ENCODE measurements around the gene VANGL2.

The VANGL2 gene

GRCh38 chr1:160415696-160416290 is 15.4 kb downstream of the VANGL2 start:
- Histone ChIP-seq H3K4me1 (ENCODE audit: control insufficient read depth, insufficient read depth, low read length) (peaks cover 5% of the 10 kb centered on the region), H3K4me3 (ENCODE audit: low read length) (no peak overlapping the region), H3K27ac (ENCODE audit: low read length) (no peak overlapping the region), H3K27me3 (ENCODE audit: control insufficient read depth, insufficient read depth, low read length) (no peaks in the 10 kb centered on the region), H3K36me3 (ENCODE audit: control insufficient read depth, insufficient read depth, low read length) (peaks cover 29% of the 10 kb centered on the region), H3K9me3 (ENCODE audit: control insufficient read depth, insufficient read depth, low read length) (no peaks in the 10 kb centered on the region)
- no CpG with 5 or more reads among the region's 29 CpGs for WGBS (ENCODE audit: insufficient coverage, insufficient read length)
- no peak for DNase-seq (ENCODE audit: low read depth, low spot score)

DNA sequence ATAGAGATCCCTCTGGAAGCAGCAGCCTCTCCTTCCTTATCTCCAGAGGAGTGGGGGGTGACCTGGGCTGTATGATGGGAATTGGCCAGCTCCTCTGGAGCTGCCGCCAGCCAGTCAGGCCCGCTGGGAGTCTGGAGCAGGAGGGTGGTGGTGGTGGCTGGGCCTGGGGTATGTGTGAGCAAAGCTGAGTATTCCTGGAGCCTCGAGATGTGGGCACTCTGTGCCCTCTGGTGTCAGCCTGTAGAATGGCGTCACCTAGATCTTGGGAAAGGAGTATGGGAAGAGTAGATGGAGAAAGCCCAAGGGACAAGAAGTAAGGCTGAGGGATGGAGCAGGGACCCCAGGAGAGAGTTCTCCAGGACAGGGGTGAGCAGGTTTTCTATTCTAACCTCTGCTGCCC is 16.0 kb downstream of the VANGL2 start:
- H3K27me3 ChIP-seq (ENCODE audit: control insufficient read depth, insufficient read depth, low read length): no peaks in the 10 kb centered on the region
- WGBS (ENCODE audit: insufficient coverage, insufficient read length): no CpG with 5 or more reads among the region's 4 CpGs
- H3K4me1 ChIP-seq (ENCODE audit: control insufficient read depth, insufficient read depth, low read length): peaks cover 1% of the 10 kb centered on the region; the same call in 1 of the 2 replicates
- DNase-seq (ENCODE audit: low read depth, low spot score): no peak
- no peak overlapping the region for H3K27ac ChIP-seq (ENCODE audit: low read length)
- no peaks in the 10 kb centered on the region for H3K9me3 ChIP-seq (ENCODE audit: control insufficient read depth, insufficient read depth, low read length)
- peaks cover 31% of the 10 kb centered on the region for H3K36me3 ChIP-seq (ENCODE audit: control insufficient read depth, insufficient read depth, low read length)
- no peak overlapping the region for H3K4me3 ChIP-seq (ENCODE audit: low read length)

DNA sequence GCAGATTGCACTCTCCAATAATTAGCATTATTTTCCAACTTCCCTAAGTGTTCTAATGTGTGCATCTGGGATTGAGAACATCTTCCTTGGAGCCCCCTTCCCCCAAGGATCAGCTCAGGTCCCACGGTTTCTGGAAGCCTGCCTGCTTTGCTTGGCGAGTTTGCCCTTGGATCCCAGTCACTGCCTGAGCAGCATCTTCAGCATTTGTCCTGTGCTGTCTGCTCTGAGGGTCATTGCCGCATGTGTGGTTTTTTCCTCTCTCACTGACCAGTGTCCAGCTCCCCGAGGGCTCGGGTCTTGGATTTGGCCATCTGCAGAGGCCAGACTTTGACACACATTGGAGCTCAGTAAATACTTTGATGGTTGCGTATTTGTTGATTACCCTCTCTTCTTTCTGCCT is 18.1 kb downstream of the VANGL2 start:
- Histone ChIP-seq H3K36me3 (ENCODE audit: control insufficient read depth, insufficient read depth, low read length) (peaks cover 31% of the 10 kb centered on the region), H3K4me1 (ENCODE audit: control insufficient read depth, insufficient read depth, low read length) (no peaks in the 10 kb centered on the region)

DNA sequence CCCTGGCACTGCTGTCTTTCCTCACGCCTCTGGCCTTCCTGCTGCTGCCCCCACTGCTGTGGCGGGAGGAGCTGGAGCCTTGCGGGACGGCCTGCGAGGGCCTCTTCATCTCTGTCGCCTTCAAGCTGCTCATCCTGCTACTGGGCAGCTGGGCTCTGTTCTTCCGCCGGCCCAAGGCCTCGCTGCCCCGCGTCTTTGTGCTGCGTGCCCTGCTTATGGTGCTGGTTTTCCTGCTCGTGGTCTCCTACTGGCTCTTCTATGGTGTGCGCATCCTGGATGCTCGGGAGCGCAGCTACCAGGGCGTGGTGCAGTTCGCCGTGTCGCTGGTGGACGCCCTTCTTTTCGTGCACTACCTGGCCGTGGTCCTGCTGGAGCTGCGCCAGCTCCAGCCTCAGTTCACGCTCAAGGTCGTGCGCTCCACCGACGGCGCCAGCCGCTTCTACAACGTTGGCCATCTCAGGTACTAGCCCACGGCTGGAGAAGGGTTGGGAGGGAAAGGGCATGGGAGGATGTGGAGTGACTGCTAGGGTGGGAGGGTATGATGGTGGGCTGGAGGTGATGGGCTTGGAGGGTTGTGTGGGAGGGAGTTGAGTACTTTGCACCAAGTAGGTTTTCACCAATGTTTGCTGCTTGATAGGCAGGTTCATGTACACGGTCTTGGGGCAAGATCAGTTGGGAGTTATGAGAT is 18.9 kb downstream of the VANGL2 start:
- no peak overlapping the region for H3K4me3 ChIP-seq (ENCODE audit: low read length)
- no peaks in the 10 kb centered on the region for H3K4me1 ChIP-seq (ENCODE audit: control insufficient read depth, insufficient read depth, low read length)
- peaks cover 32% of the 10 kb centered on the region for H3K36me3 ChIP-seq (ENCODE audit: control insufficient read depth, insufficient read depth, low read length)
- WGBS (ENCODE audit: insufficient coverage, insufficient read length): no CpG with 5 or more reads among the region's 34 CpGs
- H3K27ac ChIP-seq (ENCODE audit: low read length): no peak overlapping the region
- no peak for DNase-seq (ENCODE audit: low read depth, low spot score)
- H3K27me3 ChIP-seq (ENCODE audit: control insufficient read depth, insufficient read depth, low read length): no peaks in the 10 kb centered on the region; the same call in 1 of the 2 replicates
- H3K9me3 ChIP-seq (ENCODE audit: control insufficient read depth, insufficient read depth, low read length): no peaks in the 10 kb centered on the region

More for the DNA sequence above, 18.1 kb downstream of the VANGL2 start:
- DNase-seq (ENCODE audit: low read depth, low spot score): no peak
- no CpG with 5 or more reads among the region's 6 CpGs for WGBS (ENCODE audit: insufficient coverage, insufficient read length)
- Histone ChIP-seq H3K27ac (ENCODE audit: low read length) (no peak overlapping the region), H3K4me3 (ENCODE audit: low read length) (no peak overlapping the region), H3K27me3 (ENCODE audit: control insufficient read depth, insufficient read depth, low read length) (no peaks in the 10 kb centered on the region; the same call in 1 of the 2 replicates), H3K9me3 (ENCODE audit: control insufficient read depth, insufficient read depth, low read length) (no peaks in the 10 kb centered on the region)

DNA sequence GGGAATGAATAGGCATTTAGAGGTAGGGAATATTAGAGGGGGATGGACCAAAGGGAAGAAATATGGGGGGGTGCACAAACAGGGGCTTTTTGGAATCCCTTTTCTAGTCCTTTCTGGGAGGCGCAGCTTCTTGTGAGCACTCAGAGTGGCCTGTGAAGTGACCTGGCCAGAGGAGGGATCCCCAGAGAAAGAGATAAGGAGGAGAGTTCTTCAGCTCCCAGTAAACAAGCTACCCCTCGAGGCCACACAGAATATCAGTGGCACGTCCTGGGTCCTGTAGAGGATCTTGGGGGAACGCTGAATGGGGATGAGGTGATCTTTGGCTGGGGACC is 19.4 kb downstream of the VANGL2 start:
- no peak for DNase-seq (ENCODE audit: low read depth, low spot score)
- Histone ChIP-seq H3K4me1 (ENCODE audit: control insufficient read depth, insufficient read depth, low read length) (no peaks in the 10 kb centered on the region), H3K36me3 (ENCODE audit: control insufficient read depth, insufficient read depth, low read length) (peaks cover 37% of the 10 kb centered on the region), H3K27ac (ENCODE audit: low read length) (no peak overlapping the region), H3K27me3 (ENCODE audit: control insufficient read depth, insufficient read depth, low read length) (no peaks in the 10 kb centered on the region; the same call in 1 of the 2 replicates), H3K9me3 (ENCODE audit: control insufficient read depth, insufficient read depth, low read length) (no peaks in the 10 kb centered on the region), H3K4me3 (ENCODE audit: low read length) (no peak overlapping the region)
- no CpG with 5 or more reads among the region's 4 CpGs for WGBS (ENCODE audit: insufficient coverage, insufficient read length)

DNA sequence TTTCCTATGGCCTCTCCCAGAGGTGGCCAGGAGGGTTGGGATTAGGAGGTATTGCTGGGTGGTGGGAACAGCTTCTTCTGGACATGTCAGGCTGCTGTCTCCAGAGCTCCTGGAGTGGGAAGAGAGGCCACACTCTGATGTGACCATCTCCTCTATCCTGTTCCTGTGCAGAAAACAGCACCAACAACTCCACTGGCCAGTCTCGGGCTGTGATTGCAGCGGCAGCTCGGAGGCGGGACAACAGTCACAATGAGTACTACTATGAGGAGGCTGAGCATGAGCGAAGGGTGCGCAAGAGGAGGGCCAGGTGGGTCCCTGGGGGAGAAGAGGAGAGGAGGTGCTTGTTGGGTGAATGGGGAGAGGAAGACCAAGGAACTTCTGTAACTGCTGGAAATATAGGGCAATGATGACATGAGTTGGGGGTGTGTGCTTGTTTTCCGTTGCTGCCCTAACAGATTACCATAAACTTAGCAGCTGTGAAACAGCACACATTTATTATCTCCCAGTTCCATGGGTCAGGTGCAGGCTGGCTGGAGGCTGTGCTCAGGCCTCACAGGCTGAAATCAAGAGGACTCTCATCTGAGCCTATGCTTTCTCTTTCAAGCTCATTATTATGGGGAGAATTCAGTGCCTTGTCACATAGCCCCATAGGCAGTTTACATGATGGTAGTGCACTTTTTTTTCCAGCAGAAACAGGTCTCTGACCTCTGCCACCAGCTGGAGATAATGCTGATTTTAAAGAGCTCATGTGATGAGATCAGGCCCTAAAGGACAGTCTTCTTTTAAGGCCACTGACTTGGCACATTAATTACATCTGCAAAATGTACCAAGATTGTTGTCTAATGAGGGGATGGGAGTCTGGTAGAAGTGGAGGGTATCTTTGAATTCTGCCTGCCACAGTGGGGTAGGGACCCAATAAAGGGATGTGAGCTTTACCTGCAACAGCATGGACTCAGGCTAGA is 20.8 kb downstream of the VANGL2 start:
- WGBS (ENCODE audit: insufficient coverage, insufficient read length): no CpG with 5 or more reads among the region's 7 CpGs
- Histone ChIP-seq H3K27ac (ENCODE audit: low read length) (no peak overlapping the region), H3K4me1 (ENCODE audit: control insufficient read depth, insufficient read depth, low read length) (no peaks in the 10 kb centered on the region), H3K4me3 (ENCODE audit: low read length) (no peak overlapping the region), H3K27me3 (ENCODE audit: control insufficient read depth, insufficient read depth, low read length) (no peaks in the 10 kb centered on the region; the same call in 1 of the 2 replicates), H3K36me3 (ENCODE audit: control insufficient read depth, insufficient read depth, low read length) (peaks cover 41% of the 10 kb centered on the region), H3K9me3 (ENCODE audit: control insufficient read depth, insufficient read depth, low read length) (no peaks in the 10 kb centered on the region)
- no peak for DNase-seq (ENCODE audit: low read depth, low spot score)

- no CpG with 5 or more reads among the region's 5 CpGs for WGBS (ENCODE audit: insufficient coverage, insufficient read length)
- Histone ChIP-seq H3K36me3 (ENCODE audit: control insufficient read depth, insufficient read depth, low read length) (peaks cover 43% of the 10 kb centered on the region), H3K9me3 (ENCODE audit: control insufficient read depth, insufficient read depth, low read length) (no peaks in the 10 kb centered on the region), H3K27ac (ENCODE audit: low read length) (no peak overlapping the region), H3K4me1 (ENCODE audit: control insufficient read depth, insufficient read depth, low read length) (no peaks in the 10 kb centered on the region), H3K4me3 (ENCODE audit: low read length) (no peak overlapping the region), H3K27me3 (ENCODE audit: control insufficient read depth, insufficient read depth, low read length) (no peaks in the 10 kb centered on the region; the same call in 1 of the 2 replicates)
- no peak for DNase-seq (ENCODE audit: low read depth, low spot score)
These were observed 21.5 kb downstream of the VANGL2 start for GRCh38 chr1:160421881-160422280.

GRCh38 chr1:160423966-160424365 is 23.6 kb downstream of the VANGL2 start:
- Histone ChIP-seq H3K27me3 (ENCODE audit: control insufficient read depth, insufficient read depth, low read length) (no peaks in the 10 kb centered on the region; the same call in 1 of the 2 replicates), H3K36me3 (ENCODE audit: control insufficient read depth, insufficient read depth, low read length) (peaks cover 38% of the 10 kb centered on the region), H3K27ac (ENCODE audit: low read length) (no peak overlapping the region), H3K4me3 (ENCODE audit: low read length) (no peak overlapping the region), H3K4me1 (ENCODE audit: control insufficient read depth, insufficient read depth, low read length) (no peaks in the 10 kb centered on the region), H3K9me3 (ENCODE audit: control insufficient read depth, insufficient read depth, low read length) (no peaks in the 10 kb centered on the region)
- DNase-seq (ENCODE audit: low read depth, low spot score): no peak
- WGBS (ENCODE audit: insufficient coverage, insufficient read length): no CpG with 5 or more reads among the region's 7 CpGs

GRCh38 chr1:160425847-160426246 is 25.5 kb downstream of the VANGL2 start:
- H3K36me3 ChIP-seq (ENCODE audit: control insufficient read depth, insufficient read depth, low read length): peaks cover 27% of the 10 kb centered on the region
- H3K27me3 ChIP-seq (ENCODE audit: control insufficient read depth, insufficient read depth, low read length): no peaks in the 10 kb centered on the region; the same call in 1 of the 2 replicates
- no peak overlapping the region for H3K4me3 ChIP-seq (ENCODE audit: low read length)
- no peak overlapping the region for H3K27ac ChIP-seq (ENCODE audit: low read length)
- no peaks in the 10 kb centered on the region for H3K4me1 ChIP-seq (ENCODE audit: control insufficient read depth, insufficient read depth, low read length)
- WGBS (ENCODE audit: insufficient coverage, insufficient read length): no CpG with 5 or more reads among the region's 5 CpGs
- no peaks in the 10 kb centered on the region for H3K9me3 ChIP-seq (ENCODE audit: control insufficient read depth, insufficient read depth, low read length)
- no peak for DNase-seq (ENCODE audit: low read depth, low spot score)

GRCh38 chr1:160427625-160428024 is 27.3 kb downstream of the VANGL2 start:
- WGBS (ENCODE audit: insufficient coverage, insufficient read length): no CpG with 5 or more reads among the region's 7 CpGs
- H3K4me1 ChIP-seq (ENCODE audit: control insufficient read depth, insufficient read depth, low read length): no peaks in the 10 kb centered on the region

More at GRCh38 chr1:160427625-160428024, 27.3 kb downstream of the VANGL2 start:
- Histone ChIP-seq H3K27me3 (ENCODE audit: control insufficient read depth, insufficient read depth, low read length) (no peaks in the 10 kb centered on the region), H3K4me3 (ENCODE audit: low read length) (no peak overlapping the region), H3K36me3 (ENCODE audit: control insufficient read depth, insufficient read depth, low read length) (peaks cover 25% of the 10 kb centered on the region), H3K27ac (ENCODE audit: low read length) (no peak overlapping the region), H3K9me3 (ENCODE audit: control insufficient read depth, insufficient read depth, low read length) (no peaks in the 10 kb centered on the region)
- DNase-seq (ENCODE audit: low read depth, low spot score): no peak

Measured in iPS DF 6.9 (cell line).